GM12878 (cell line): ENCODE measurements around the gene PTPRD. TPM values are rescaled to one million over a fixed set of nuclear protein-coding genes. Genes with fewer than 3 reads are reported as not detected.

Experiments used
- ATAC-seq: fragments of 200-7000 bp; cut with Tn5 transposase; 3 replicates; pipeline ENCODE4 v1.9.1; 2020; ENCODE audit warnings: mild to moderate bottlenecking, moderate library complexity
- BruUV-seq: library from RNA; stranded (reverse); fragments of 400-500 nt; replicated peaks from 2 replicates; lab custom pipeline; 2021; lab: Mats Ljungman, UMichigan
- CTCF ChIA-PET: fragments of 300-600 bp; sonication (Branson Sonifier 250); formaldehyde crosslinking; extraction: SDS; loops from one replicate; lab custom pipeline; 2021; ENCODE audit warnings: inconsistent platforms; lab: Yijun Ruan, JAX
- POLR2A ChIA-PET: fragments of 350-600 bp; formaldehyde crosslinking; extraction: SDS; loops from one replicate; lab custom pipeline; 2021; ENCODE audit warnings: inconsistent platforms; lab: Charles Lee
- RAD21 ChIA-PET: fragments of 300-600 bp; sonication (Branson Sonifier 250); formaldehyde crosslinking; loops from one replicate; lab custom pipeline; 2023; ENCODE audit warnings: antibody characterized with exemption; ENCODE audit not compliant: unreplicated experiment; lab: Charles Lee
- SMC1A ChIA-PET: fragments of 300-600 bp; sonication (Branson Sonifier 250); formaldehyde crosslinking; loops from one replicate; lab custom pipeline; 2023; ENCODE audit not compliant: unreplicated experiment, uncharacterized antibody; lab: Charles Lee
- DNase-seq: peaks from one replicate; pipeline ENCODE4 v3.0.0-alpha.2; 2011; ENCODE audit warnings: low read depth, low spot score
- FAIRE-seq: peaks from 3 replicates; lab custom pipeline; 2011; peaks lifted over from hg19 to GRCh38; lab: Jason Lieb, UNC
- H2AFZ ChIP-seq: 2 replicates; pipeline ENCODE4 v1.6.0; 2011; ENCODE audit warnings: low read depth, low read length, control low read depth; ENCODE audit not compliant: control insufficient read depth
- H3K27ac ChIP-seq: 2 replicates; pipeline ENCODE4 v1.5.1; 2011; ENCODE audit warnings: control low read depth; ENCODE audit not compliant: control insufficient read depth, insufficient read depth
- H3K27me3 ChIP-seq, 2 experiments: replicated peaks in 1 of 2; 2 replicates each; pipeline versions ENCODE4 v1.6.0 to v1.6.1; 2011; ENCODE audit warnings: low read length in 1 of 2; ENCODE audit not compliant: control insufficient read depth in 2 of 2, insufficient read depth in 2 of 2
- H3K36me3 ChIP-seq, 2 experiments: 2 replicates each; pipeline ENCODE4 v1.5.1; 2011; ENCODE audit warnings: low read length in 1 of 2; ENCODE audit not compliant: control insufficient read depth in 2 of 2, insufficient read depth in 2 of 2
- H3K4me1 ChIP-seq: 2 replicates; pipeline ENCODE4 v1.6.1; 2011; ENCODE audit warnings: mild to moderate bottlenecking, low read length, moderate library complexity, mixed read lengths; ENCODE audit not compliant: control insufficient read depth, insufficient read depth
- H3K4me2 ChIP-seq: 2 replicates; pipeline ENCODE4 v1.6.0; 2011; ENCODE audit warnings: control low read depth; ENCODE audit not compliant: control insufficient read depth, insufficient read depth
- H3K4me3 ChIP-seq: fragments of 200-600 bp; sonication (generic); 2 replicates; pipeline ENCODE4 v1.5.1; 2016
- H3K79me2 ChIP-seq: 2 replicates; pipeline ENCODE4 v1.6.0; 2011; ENCODE audit warnings: low read length; ENCODE audit not compliant: control insufficient read depth, insufficient read depth
- H3K9ac ChIP-seq: 2 replicates; pipeline ENCODE4 v1.8.0; 2011; ENCODE audit warnings: low read length, control low read depth, mixed read lengths; ENCODE audit not compliant: control insufficient read depth, insufficient read depth
- H3K9me3 ChIP-seq: replicated peaks from 3 replicates; pipeline ENCODE4 v1.5.1; 2011; ENCODE audit warnings: mild to moderate bottlenecking, low read length; ENCODE audit not compliant: control insufficient read depth, insufficient read depth
- H4K20me1 ChIP-seq: 2 replicates; pipeline ENCODE4 v1.6.0; 2011; ENCODE audit not compliant: control insufficient read depth, insufficient read depth
- BHLHE40 ChIP-seq, 2 experiments: fragments of 450-650 bp in 1 of 2; IDR thresholded peaks; 2 replicates each; pipeline ENCODE4 v1.6.1; 2011 to 2017; ENCODE audit warnings: low read depth in 2 of 2, borderline replicate concordance in 1 of 2, improper control_type of control experiment in 1 of 2, low read length in 1 of 2, mild to moderate bottlenecking in 1 of 2
- CHD1 ChIP-seq: IDR thresholded peaks from 2 replicates; pipeline ENCODE4 v1.6.1; 2012; ENCODE audit warnings: low read depth, low read length, improper control_type of control experiment
- CHD2 ChIP-seq: IDR thresholded peaks from 2 replicates; pipeline ENCODE4 v1.6.1; 2011; ENCODE audit warnings: low read depth, low read length, improper control_type of control experiment, borderline replicate concordance
- CHD4 ChIP-seq: fragments of 200-600 bp; sonication (generic); IDR thresholded peaks from 2 replicates; pipeline ENCODE4 v1.6.1; 2016; ENCODE audit warnings: mild to moderate bottlenecking
- ESRRA ChIP-seq: IDR thresholded peaks from 2 replicates; pipeline ENCODE4 v1.6.1; 2012; ENCODE audit warnings: mild to moderate bottlenecking, low read length, improper control_type of control experiment
- GABPA ChIP-seq: IDR thresholded peaks from 2 replicates; pipeline ENCODE4 v1.6.1; 2014; ENCODE audit warnings: antibody characterized with exemption, low read depth, mild to moderate bottlenecking, inconsistent platforms
- JUNB ChIP-seq: IDR thresholded peaks from 2 replicates; pipeline ENCODE4 v1.6.1; 2016; ENCODE audit warnings: antibody characterized with exemption, mild to moderate bottlenecking
- JUND ChIP-seq: IDR thresholded peaks from 2 replicates; pipeline ENCODE4 v1.6.1; 2012; ENCODE audit warnings: low read depth, mild to moderate bottlenecking, low read length, improper control_type of control experiment, moderate library complexity
- TAF1 ChIP-seq: IDR thresholded peaks from 2 replicates; pipeline ENCODE4 v1.6.1; 2011; ENCODE audit warnings: mild to moderate bottlenecking, low read depth, low read length, borderline replicate concordance
- TCF3 ChIP-seq: IDR thresholded peaks from 2 replicates; pipeline ENCODE4 v1.6.1; 2012; ENCODE audit warnings: low read depth, mild to moderate bottlenecking, low read length, borderline replicate concordance; ENCODE audit not compliant: insufficient read depth
- YBX1 ChIP-seq: fragments of 450-650 bp; IDR thresholded peaks from 2 replicates; pipeline ENCODE4 v1.6.1; 2016; ENCODE audit warnings: antibody characterized with exemption
- ZNF274 ChIP-seq: IDR thresholded peaks from one replicate; pipeline ENCODE4 v1.8.0; 2011; ENCODE audit not compliant: insufficient read length, insufficient read depth
- ZNF384 ChIP-seq: IDR thresholded peaks from 2 replicates; pipeline ENCODE4 v1.6.1; 2012; ENCODE audit warnings: low read depth, mild to moderate bottlenecking, low read length, improper control_type of control experiment, borderline replicate concordance
- WGBS: methylation state at CpG from one replicate; pipeline ENCODE4 v1.1.6; 2016; ENCODE audit warnings: low lambda C conversion rate; ENCODE audit not compliant: insufficient replicate concordance, insufficient coverage; ENCODE audit errors: missing lambda C conversion rate; 5-methylcytosine and 5-hydroxymethylcytosine counted together
- in situ Hi-C: fragments of 300-500 bp; cut with MboI; formaldehyde crosslinking; loops from 9 replicates; pipeline ENCODE4 v1.14.3; 2018; ENCODE audit warnings: mixed read lengths
- intact Hi-C: fragments of 100-400 bp; cut with micrococcal nuclease; formaldehyde crosslinking; loops from one replicate; pipeline ENCODE4 v1.14.2; 2022; ENCODE audit not compliant: unreplicated experiment
- polyA plus RNA-seq, 11 experiments: library from polyadenylated mRNA; depleted of rRNA in 4 of 11; unstranded in 6 of 11; stranded (reverse) in 5 of 11; fragments of >200 nt; fragmentation: Nextera tagmentation in 4 of 11; fragmentation: Illumina TruSeq in 1 of 11; extraction: Ambion mirVana in 4 of 11; extraction: Trizol in 1 of 11; gene quantifications; 1 replicate in 1 of 11; 2 replicates in 10 of 11; pipeline versions ENCODE4 v1.2.1 to v1.2.3, GENCODE V29; 2011 to 2016; ENCODE audit warnings: inconsistent platforms in 2 of 11, missing spikeins in 2 of 11, low read depth in 1 of 11
- total RNA-seq, 4 experiments: library from RNA; depleted of rRNA in 3 of 4; stranded (reverse); fragments of >200 nt in 3 of 4; fragmentation: Illumina TruSeq in 1 of 4; extraction: Trizol in 1 of 4; gene quantifications; 2 replicates each; pipeline versions ENCODE4 v1.2.1 to v1.2.3, GENCODE V29; 2013 to 2021
- TF ChIP-seq, protein P1 (sequence below): IDR thresholded peaks from 2 replicates; pipeline ENCODE4 v1.6.1; 2012; ENCODE audit warnings: low read depth, low read length, improper control_type of control experiment
- TF ChIP-seq, protein P2 (sequence below): fragments of 450-650 bp; conservative IDR thresholded peaks from 2 replicates; pipeline ENCODE4 v1.6.1; 2017; ENCODE audit warnings: mild to moderate bottlenecking, moderate library complexity
- TF ChIP-seq, protein P3 (sequence below): fragments of 450-650 bp; IDR thresholded peaks from 2 replicates; pipeline ENCODE4 v1.6.1; 2016; ENCODE audit warnings: mild to moderate bottlenecking, moderate library complexity, borderline replicate concordance

Gene PTPRD
- total and polyA plus RNA-seq, 10 of the 15 experiments (the other 5 are each of a cell fraction or from before 2014, with no cell fraction given): under 0.01 to 0.05 (median 0.01) TPM; not detected in 7

DNA sequence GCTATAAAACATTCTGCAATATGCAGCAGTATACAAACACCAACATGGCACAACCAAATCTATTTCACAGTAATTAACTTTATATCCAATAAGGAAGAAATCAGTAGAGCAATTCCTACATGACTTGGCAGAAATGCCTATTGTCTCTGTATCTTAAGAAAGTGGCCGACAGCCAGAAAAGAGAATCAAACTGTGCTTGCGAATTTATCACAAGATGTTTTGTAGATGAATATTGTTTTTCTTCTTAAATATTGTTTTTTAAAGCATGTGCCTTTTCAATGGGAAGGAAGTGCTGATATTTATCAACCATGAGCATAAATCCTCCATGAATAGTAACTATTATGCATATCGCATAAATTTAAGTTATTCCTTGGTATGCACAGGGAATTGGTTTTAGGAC, 2311.5 kb downstream of the PTPRD start:
- no peak overlapping the region for H3K4me3 ChIP-seq
- ATAC-seq (no peak), DNase-seq (no peak), FAIRE-seq (no peak)
- ChIA-PET CTCF (no interaction called here), RAD21 (no interaction called here), SMC1A (no interaction called here), POLR2A (no interaction called here)
- H3K36me3 ChIP-seq: no peaks in the 10 kb centered on the region
- no peaks in the 10 kb centered on the region for H3K9me3 ChIP-seq
- WGBS: 41% methylated on average over 3 of the region's 3 CpGs
- no peak overlapping the region for H2AFZ ChIP-seq
- BruUV-seq: no TSS peak
- no peaks in the 10 kb centered on the region for H3K79me2 ChIP-seq
- intact Hi-C loops: no loop called here
- no peak overlapping the region for H3K4me2 ChIP-seq
- no peak overlapping the region for H3K9ac ChIP-seq
- H3K4me1 ChIP-seq: no peaks in the 10 kb centered on the region
- no peaks in the 10 kb centered on the region for H3K27me3 ChIP-seq
- in situ Hi-C loops: no loop called here
- H3K27ac ChIP-seq: no peak overlapping the region
- H4K20me1 ChIP-seq: no peaks in the 10 kb centered on the region
- TF ChIP-seq JUND (no peak), CHD2 (no peak), CHD4 (no peak), JUNB (no peak), GABPA (no peak), ZNF384 (no peak), CHD1 (no peak), ESRRA (no peak), TCF3 (no peak), BHLHE40 (IDR thresholded peaks at IDR 0.05; ENCODE audit: borderline replicate concordance in 1 of 2, low read depth in 2 of 2, low read length in 1 of 2) (no peak), TAF1 (no peak), YBX1 (no peak), ZNF274 (no peak)
- TF ChIP-seq, protein P1, sequence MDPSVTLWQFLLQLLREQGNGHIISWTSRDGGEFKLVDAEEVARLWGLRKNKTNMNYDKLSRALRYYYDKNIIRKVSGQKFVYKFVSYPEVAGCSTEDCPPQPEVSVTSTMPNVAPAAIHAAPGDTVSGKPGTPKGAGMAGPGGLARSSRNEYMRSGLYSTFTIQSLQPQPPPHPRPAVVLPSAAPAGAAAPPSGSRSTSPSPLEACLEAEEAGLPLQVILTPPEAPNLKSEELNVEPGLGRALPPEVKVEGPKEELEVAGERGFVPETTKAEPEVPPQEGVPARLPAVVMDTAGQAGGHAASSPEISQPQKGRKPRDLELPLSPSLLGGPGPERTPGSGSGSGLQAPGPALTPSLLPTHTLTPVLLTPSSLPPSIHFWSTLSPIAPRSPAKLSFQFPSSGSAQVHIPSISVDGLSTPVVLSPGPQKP: no peak
- TF ChIP-seq, protein P2, sequence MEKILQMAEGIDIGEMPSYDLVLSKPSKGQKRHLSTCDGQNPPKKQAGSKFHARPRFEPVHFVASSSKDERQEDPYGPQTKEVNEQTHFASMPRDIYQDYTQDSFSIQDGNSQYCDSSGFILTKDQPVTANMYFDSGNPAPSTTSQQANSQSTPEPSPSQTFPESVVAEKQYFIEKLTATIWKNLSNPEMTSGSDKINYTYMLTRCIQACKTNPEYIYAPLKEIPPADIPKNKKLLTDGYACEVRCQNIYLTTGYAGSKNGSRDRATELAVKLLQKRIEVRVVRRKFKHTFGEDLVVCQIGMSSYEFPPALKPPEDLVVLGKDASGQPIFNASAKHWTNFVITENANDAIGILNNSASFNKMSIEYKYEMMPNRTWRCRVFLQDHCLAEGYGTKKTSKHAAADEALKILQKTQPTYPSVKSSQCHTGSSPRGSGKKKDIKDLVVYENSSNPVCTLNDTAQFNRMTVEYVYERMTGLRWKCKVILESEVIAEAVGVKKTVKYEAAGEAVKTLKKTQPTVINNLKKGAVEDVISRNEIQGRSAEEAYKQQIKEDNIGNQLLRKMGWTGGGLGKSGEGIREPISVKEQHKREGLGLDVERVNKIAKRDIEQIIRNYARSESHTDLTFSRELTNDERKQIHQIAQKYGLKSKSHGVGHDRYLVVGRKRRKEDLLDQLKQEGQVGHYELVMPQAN: no peak
- TF ChIP-seq, protein P3, sequence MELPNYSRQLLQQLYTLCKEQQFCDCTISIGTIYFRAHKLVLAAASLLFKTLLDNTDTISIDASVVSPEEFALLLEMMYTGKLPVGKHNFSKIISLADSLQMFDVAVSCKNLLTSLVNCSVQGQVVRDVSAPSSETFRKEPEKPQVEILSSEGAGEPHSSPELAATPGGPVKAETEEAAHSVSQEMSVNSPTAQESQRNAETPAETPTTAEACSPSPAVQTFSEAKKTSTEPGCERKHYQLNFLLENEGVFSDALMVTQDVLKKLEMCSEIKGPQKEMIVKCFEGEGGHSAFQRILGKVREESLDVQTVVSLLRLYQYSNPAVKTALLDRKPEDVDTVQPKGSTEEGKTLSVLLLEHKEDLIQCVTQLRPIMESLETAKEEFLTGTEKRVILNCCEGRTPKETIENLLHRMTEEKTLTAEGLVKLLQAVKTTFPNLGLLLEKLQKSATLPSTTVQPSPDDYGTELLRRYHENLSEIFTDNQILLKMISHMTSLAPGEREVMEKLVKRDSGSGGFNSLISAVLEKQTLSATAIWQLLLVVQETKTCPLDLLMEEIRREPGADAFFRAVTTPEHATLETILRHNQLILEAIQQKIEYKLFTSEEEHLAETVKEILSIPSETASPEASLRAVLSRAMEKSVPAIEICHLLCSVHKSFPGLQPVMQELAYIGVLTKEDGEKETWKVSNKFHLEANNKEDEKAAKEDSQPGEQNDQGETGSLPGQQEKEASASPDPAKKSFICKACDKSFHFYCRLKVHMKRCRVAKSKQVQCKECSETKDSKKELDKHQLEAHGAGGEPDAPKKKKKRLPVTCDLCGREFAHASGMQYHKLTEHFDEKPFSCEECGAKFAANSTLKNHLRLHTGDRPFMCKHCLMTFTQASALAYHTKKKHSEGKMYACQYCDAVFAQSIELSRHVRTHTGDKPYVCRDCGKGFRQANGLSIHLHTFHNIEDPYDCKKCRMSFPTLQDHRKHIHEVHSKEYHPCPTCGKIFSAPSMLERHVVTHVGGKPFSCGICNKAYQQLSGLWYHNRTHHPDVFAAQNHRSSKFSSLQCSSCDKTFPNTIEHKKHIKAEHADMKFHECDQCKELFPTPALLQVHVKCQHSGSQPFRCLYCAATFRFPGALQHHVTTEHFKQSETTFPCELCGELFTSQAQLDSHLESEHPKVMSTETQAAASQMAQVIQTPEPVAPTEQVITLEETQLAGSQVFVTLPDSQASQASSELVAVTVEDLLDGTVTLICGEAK: no peak
